ENCODE results near the gene PDZD7.

GRCh38 chr10:101047268-101047667 is 16.3 kb upstream of the PDZD7 start:
- TF ChIP-seq CTCF (IDR thresholded peaks at IDR 0.05): no peak
- no peak for TF ChIP-seq POLR2AphosphoS5 (IDR thresholded peaks at IDR 0.05)
